Bone marrow (tissue), 2 donors: Measurements from ENCODE around the gene COL28A1.

Experiments
- DNase-seq, 2 donors: peaks; one replicate each; lab custom pipeline; 2025; lab: John Stamatoyannopoulos, UW

The COL28A1 gene

GRCh38 chr7:7330997-7331396, 204.7 kb downstream of the COL28A1 start:
- DNase-seq = no peak

DNA sequence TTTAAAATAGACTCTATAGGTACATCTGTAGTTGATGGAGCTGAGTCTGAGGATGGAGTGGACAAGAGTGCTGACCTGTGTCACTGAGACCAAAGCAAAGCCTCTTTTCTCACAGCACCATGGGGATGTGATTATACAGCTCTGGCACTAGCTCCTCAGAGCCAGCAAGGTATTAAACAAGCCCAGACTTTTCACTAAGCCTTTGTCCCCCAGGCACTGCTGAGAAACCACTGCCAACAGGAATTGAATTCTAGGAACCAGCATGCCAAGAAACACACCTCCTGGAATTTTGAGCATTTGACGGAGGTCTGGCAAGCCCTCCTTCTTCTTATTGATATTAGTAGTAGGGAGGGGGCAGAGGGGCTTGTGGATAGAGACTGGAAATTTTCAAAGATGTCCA, 206.3 kb downstream of the COL28A1 start:
- no peak for DNase-seq

DNA sequence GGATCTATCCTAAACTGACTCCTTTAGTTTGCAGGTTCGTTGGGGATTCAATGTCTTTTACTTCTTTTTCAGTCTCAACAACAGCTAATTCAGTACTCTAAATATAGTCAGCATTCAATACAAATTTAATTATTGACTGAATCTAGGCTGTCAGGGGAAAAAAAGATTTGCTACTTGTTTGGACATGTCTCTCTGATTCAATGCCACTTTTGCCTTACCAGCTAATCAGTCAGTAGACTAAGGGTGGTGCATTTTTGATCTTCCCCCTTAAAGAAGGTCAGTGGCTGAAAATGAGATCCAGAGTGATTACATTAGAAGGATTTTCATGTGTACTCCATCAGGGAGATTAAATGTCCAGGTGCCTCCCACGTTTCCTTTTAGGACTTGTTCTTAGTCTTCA, 208.2 kb downstream of the COL28A1 start:
- DNase-seq = no peak

DNA sequence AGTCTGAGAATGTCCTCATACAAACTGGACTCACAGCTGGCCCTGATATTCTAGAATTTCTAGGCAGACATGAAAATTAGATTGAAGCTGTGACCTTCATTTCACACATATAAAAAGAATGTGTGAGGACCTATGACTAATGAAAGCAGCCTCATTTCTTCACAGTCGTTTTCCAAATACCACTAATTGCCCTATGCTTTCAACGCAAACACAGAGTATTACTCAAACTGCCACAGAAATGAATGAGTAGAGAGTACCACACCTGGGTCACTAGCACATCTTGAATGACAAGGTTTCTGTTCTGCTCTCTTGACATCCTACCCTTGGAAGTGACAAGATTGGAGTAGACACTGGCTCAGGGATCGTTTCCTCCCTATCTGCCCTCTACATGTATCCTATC, 211.0 kb downstream of the COL28A1 start:
- DNase-seq = no peak

DNA sequence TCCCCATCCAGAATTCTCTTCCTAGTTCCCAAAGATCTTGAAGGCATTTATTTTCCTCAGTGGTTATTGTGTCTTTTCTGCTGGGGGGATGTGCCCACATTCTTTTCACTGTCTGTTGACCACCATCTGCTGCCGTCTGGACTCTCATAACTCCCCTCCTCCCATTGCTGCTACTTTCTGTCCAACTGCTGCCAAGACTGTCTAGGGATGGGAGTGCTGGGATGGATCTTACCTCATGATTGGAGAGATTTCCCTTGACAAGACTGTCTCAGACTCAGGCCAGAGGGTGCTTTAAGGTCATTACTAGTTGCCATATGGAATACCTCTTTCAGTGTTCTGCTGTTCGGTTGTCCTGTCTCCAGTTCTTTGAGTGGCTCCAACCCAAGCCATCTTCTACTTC, 211.8 kb downstream of the COL28A1 start:
- DNase-seq = no peak

DNA sequence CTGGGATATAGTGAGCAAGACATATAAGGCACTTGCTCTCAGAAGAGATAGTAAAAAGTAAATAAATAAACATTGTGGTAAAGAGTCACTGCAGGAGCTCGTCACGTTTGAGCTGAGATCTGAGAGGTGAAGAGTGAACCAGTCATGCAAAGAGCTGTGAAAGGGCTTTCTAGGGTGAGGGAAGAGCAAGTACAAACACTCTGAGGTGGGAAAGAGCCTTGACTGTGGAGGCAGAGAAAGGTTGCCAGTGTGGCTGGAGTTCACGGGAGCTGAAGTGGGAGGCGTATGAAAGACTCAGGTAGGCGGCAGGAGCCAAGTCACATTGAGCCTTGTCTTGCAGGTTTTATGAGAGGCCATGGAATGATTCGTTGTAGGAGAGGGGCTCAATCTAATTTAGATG, 212.3 kb downstream of the COL28A1 start:
- no peak for DNase-seq

GRCh38 chr7:7321681-7322080, 214.0 kb downstream of the COL28A1 start:
- DNase-seq = no peak

GRCh38 chr7:7318601-7319000, 217.1 kb downstream of the COL28A1 start:
- no peak for DNase-seq

GRCh38 chr7:7317850-7318249, 217.8 kb downstream of the COL28A1 start:
- no peak for DNase-seq

- DNase-seq = no peak
Measured at GRCh38 chr7:7315851-7316250, 219.8 kb downstream of the COL28A1 start.

DNA sequence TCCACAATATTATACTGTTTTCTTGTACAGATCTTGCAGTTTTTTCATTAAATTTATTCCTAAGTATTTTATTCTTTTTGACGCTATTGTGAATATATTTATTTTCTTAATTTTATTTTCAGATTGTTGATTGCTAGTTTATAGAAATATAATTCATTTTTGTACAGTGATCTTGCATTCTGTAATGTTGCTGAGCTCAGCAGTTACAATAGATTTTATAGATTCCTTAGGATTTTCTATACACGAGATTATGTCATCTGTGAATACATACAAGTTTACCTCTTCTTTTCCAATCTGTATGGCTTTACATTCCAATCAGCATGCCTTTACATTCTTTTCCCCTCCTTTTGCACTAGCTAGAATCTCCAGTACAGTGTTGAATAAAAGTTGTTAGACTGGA, 223.3 kb downstream of the COL28A1 start:
- no peak for DNase-seq

DNA sequence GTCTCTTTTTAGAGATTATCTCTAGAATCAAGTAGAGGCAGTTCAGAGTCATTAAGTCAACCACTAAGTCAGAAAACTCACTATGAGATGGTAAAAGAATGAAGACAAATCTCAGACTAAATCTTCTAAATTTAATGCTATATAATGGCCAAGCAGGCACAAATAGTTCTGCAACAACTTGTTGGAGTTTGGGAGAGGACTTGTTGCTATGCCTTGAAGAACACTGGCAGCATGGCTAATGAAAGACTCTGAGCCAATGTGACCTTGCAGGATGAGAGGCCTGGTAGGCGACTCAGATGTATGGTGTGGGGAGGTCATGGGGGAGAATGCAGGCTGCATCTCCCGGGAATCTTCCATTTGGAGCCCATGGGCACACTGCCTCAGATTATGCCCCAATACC, 224.7 kb downstream of the COL28A1 start:
- DNase-seq = no peak

DNA sequence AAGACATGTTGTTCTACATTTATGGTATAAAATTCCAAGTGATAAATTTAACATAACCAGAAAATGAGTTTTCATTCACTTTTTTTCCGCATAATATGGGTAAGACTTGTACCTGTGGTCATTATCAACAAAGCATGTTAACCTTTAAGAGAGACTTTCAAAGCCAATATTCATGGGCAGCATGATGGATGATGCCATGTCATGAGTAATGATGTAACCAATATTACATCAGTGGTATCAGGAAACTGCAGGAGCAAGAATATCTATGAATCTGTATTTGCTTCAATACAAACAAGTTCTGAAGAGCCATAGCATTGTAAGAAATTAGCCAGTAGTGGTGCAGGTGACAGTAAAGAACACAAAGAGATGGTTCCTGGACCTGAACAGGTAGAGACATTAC, 226.5 kb downstream of the COL28A1 start:
- no peak for DNase-seq
